ENCODE measurements around the gene CGNL1.

CGNL1 gene

DNA sequence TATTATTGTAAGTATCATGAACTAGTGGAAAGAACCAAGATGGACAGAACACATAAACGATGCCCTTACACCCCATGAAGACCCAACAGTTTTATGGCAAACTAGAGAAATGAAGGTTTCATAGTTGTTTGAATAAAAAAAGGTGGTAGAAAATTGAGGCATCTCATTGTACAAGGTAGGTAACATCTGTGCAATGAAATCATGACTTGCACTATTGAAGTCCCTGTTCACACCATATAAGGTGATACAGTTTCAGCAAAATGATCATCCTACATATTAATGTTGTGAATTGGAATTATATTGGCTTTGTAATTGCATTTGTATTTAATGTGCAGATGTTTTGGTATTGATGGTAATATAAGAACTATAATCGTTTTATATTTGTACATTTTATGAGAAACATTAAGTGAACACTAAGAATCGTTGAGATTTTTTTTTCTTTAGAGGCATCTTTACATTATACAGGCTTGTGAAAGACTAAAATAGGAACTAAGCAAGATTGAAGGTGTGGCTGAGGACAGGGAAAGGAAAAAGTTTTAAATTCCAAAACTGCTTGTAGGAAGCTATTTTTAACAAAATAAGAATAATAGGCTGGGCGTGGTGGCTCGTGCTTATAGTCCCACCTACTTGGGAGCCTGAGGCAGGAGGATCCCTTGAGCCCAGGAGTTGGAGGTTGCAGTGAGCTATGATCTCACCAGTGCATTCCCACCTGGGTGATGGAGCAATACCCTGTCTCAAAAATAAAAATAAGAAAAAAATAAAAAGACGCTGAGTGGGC is 48.5 kb downstream of the CGNL1 start:
- DNase-seq (ENCODE audit: low read depth), result no peak

DNA sequence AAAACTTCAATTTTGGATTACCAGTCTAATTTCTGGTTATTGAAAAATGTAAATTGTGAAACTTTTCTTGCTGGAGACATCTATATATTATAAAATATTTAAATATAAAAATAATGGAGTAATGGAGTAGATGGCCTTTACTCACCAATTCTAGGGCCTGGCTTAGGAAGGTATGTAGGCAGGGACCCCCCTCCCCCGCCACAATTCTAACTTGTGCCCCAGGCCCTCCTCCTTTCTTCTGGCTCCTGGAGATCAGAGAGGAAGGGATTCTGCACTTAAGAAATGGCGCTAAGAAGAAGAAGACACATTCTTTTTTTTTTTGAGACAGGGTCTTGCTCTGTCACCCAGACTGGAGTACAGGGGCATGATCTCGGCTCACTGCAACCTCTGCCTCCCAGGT is 49.5 kb downstream of the CGNL1 start:
- DNase-seq (ENCODE audit: low read depth), result no peak

DNA sequence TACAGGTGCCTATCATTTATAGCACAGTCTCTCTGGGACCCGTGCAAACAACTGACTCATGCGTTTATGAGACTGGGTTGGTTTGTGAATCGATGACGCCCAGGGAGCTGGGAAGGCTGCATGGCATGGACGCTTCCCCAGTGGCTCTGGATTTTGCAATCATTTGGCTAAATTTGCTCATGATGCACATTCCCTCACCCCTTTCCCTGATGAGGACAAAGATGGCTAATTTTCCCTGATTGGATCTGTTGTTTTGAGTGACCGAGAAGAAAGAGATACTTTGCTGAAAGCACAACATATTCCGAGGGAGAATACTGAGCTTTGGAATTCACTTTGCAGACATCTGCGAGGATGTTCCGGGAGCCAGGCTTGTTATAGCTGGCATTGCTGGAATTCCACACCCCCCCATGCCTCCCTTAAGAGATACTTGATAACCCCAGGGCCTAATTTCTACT is 51.1 kb downstream of the CGNL1 start:
- no peak for DNase-seq (ENCODE audit: low read depth)

DNA sequence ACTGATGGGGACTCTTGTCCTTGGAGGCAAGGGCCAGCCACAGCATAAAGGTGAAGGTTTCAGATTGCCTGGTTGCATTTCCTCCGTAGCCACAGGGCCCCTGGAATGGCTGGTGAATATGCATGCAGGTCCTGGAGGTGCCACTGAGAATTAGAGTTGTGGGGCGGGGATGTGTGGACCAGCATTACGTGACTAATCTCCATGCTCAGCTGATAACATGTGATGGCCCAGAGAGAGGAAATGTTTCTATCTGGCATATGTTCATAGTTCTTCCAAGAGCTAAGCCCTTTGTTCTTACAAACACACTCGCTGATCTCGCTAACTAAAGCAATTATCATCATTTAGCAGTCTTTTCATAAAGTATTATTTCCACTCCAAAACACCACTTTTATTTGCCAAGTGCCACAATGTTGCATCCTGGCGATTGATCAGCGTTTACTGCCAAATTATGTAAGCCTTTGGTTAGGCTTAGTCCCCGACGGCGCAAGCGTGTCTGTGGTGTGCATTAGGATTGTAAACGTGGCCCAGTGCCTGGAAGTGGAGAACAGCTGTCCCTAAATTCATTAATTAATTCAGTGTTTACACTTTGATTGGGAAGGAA is 55.9 kb downstream of the CGNL1 start:
- DNase-seq (ENCODE audit: low read depth), result no peak

DNA sequence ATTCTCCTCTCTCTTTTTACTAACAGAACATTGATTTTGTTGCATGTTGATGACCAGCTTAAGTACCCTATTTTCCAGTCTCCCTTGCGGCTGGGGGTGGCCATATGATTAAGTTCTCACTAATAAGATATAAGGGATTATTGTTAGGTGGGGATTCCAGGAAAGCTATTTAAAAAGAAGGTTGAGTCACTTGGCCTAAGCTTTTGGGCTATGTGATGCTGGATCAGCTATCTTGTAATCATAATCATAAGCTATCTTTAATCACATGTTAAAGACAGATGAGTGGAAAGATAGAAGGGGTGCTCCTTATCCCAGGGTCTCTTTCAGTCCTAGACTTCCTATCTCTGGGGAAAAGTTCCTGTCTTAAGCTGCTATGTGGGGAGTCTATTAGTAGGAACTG is 59.9 kb downstream of the CGNL1 start:
- DNase-seq (ENCODE audit: low read depth), result no peak

DNA sequence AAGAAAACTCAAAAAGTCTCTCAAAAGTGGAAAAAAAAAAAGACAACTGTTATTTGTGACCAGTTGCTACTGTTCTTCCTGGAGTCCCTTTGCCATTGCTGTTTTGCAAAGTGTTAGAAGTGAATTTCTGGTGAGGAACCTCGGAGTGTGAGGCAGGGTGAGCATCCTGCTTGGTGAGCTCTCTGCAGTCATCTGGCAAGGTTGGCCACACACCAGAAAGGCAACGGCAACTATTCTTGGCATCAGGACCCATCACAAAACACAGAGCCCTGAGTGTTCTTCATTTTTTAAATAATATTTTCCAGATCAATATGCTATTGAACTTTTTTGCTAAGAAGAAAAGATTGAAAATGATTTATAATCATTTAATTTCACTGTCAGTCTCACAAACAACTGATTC is 60.7 kb downstream of the CGNL1 start:
- no peak for DNase-seq (ENCODE audit: low read depth)

DNA sequence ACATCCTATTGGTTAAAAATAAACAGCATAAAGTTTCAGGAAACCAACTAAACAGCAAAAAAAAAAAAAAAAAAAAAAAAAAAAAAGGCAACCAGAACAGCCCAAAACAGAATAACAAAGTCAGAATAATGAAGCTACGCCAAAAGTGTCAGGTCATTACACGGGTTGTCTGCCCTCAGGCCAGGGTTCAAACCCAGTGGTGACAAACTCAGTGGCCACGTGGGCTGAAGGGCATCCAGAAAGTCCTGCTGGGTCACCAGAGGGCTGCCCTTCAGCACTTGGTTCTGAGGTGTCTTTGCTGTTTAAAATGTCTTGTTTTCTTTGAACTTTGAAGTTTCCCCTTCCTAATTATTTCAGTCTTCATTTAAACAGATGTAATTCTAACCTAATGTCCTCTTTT is 61.3 kb downstream of the CGNL1 start:
- no peak for DNase-seq (ENCODE audit: low read depth)

DNA sequence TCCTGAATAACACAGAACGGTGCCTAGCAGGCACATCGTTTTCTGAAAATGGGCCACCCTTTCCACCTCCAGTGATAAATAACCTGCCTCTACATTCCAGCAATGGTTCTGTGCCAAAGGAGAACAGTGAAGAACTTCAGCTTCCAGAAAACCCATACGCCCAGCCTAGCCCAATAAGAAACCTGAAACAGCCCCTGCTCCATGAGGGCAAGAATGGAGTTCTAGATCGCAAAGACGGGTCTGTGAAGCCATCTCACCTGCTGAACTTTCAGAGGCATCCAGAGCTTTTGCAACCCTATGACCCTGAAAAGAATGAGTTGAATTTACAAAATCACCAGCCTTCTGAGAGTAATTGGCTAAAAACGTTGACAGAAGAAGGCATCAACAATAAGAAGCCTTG is 61.9 kb downstream of the CGNL1 start:
- DNase-seq (ENCODE audit: low read depth), result no peak

DNA sequence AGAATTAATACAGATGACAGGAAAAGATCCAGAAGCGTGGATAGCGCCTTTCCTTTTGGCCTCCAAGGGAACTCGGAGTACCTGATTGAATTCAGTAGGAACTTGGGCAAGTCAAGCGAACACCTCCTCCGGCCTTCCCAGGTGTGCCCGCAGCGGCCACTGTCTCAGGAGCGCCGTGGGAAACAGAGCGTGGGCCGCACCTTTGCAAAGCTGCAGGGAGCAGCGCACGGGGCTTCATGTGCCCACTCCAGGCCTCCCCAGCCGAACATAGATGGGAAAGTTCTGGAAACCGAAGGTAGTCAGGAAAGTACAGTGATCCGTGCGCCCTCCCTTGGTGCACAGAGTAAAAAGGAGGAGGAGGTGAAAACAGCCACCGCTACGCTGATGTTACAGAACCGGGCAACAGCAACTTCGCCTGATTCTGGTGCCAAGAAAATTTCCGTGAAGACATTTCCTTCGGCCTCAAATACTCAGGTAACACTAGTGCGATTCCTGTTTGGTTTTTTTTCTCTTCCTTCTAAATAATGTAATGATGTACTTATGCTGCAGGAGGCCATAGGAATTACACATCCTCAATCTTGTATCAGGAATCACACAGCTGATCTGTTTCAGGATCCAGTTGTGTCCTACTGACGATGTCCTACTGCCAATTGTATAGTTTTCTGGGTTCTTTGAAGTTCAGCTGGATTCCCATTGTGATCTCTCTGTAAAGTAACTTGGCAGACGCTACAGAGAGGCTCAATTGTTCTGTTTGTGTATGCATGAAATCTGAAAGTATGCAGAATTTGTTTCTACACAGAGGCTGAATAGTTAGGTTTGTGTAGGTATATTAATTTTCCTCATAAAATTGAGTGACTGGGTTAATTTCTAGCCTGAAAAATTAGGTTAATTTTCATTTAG is 63.1 kb downstream of the CGNL1 start:
- DNase-seq (ENCODE audit: low read depth), result no peak

DNA sequence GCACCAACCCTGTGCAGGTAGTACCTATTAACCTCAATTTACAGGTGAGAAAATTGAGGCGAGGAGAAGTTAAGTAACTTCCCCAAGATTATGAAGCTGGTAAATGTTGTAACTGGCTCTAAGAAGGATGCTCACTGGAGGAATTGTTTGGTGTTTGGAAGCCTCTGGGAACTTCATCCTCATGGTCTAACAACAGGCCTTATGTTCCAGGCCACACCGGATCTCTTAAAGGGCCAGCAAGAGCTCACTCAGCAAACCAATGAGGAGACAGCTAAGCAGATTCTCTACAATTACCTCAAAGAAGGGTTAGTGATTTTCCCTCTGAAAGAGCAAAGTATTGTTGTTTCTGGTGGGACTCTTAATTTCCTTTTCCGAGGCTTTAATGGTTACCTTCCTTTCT is 63.9 kb downstream of the CGNL1 start:
- no peak for DNase-seq (ENCODE audit: low read depth)

DNA sequence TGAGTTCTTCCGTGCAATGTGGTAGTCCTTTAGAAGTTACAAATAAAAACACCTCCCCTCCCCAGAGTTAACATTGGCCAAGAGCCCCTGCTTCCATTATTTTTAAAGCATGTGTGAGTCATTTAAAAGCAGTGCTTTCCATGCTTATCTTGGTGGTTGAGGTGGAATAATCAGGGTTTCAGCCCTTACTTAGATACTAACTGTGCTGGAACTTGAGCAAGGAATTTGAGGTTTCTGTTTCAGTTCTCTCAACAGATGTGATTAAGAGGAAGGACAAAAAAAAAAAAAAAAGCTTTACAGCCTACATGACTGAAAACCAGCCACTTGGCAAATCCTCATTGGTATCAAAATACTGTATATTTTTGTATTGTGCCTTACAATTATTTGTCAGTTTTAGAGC is 64.5 kb downstream of the CGNL1 start:
- DNase-seq (ENCODE audit: low read depth), result no peak

DNA sequence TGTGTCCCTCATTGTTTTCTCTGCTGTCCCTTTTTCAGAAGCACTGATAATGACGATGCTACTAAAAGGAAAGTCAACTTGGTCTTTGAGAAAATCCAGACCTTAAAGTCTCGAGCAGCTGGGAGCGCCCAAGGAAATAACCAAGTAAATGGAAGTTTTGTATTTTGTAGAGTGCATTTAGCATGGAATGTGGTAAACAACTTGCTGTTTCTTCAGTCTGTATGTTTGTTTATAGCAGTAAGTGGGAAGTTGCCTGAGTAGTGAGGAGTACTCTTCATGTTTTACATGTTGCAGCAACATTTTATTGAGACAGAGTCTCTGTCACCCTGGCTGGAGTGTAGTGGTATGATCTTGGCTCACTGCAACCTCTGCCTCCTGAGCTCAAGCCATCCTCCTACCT is 66.0 kb downstream of the CGNL1 start:
- DNase-seq (ENCODE audit: low read depth), result no peak

DNA sequence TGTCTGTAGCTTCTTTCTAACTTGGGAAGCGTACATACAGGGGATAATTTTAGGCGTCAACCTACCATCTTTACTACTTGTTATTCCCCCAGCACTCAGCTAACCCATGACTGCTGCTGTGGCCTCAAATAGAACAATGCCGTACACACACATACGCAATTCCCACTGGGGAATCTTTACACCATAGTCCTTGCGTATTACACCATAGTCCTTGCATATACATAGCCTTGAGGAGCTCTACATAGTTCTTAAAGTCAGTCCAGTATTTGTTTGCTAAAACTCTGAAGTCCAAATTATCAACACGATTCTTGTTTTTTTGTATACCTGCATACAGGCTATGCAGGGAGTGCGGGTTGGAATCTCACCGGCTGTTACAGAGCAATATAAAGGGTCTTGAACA is 67.2 kb downstream of the CGNL1 start:
- DNase-seq (ENCODE audit: low read depth), result no peak

DNA sequence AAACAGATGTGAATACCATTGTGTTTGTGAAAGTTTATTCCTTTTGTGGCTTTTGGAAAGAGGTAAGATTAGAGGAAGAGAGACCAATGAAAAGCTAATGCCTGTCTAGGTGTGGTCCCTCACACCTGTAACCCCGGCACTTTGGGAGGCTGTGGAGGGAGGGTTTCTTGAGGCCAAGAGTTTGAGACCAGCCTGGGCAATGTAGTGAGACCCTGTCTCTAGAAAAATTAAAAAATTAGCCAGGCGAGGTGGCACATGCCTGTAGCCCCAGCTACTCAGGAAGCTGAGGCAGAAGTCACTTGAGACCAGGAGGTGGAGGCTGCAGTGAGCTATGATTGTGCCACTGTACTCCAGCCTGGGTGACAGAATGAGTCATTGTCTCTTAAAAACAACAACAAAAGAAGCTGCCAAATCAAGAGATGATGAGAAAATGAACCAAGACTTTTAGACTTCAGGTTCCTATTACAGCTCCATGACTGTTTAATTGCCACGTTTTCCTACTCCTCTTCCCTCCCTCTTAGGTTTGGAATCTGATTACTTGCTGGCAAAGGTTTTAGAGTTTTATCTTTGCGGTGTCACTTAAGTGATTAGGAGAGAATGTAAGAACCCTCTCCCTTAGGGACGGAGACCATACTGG is 68.7 kb downstream of the CGNL1 start:
- no peak for DNase-seq (ENCODE audit: low read depth)

DNA sequence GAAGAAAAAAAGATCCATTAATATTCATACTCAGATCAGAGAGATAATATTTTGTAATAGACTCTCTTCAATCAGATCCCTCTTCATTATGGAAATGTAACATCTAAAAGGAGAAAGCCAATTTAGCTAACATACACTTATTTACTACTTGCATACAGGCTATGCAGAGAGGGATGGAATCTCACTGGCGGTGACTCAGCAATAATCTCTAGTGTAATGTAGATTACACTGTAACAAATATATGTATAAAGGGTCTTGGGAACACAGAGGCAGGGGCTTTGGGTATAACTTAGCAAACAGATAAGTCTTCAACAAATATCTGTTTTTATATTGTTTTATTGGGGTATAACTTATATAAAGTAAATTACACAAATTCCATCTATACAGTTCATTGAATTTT is 69.6 kb downstream of the CGNL1 start:
- DNase-seq (ENCODE audit: low read depth), result no peak

DNA sequence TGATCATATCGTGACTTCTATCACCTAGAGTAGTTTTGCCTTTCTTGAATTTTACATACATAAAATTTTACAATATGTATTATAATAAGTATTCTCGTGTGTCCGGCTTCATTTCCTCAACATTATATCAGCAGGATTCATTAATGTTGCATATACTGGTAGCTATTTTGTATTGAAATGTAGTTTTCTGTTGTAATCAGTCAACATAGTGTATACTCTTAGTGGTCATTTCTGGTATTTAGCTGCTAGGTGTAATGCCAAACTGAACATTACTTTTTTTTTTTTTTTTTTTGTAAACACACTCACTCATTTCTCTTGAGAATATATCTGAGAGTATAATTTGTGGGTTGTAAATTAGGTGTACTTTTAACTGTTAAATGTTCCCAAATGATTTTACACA is 70.1 kb downstream of the CGNL1 start:
- no peak for DNase-seq (ENCODE audit: low read depth)

DNA sequence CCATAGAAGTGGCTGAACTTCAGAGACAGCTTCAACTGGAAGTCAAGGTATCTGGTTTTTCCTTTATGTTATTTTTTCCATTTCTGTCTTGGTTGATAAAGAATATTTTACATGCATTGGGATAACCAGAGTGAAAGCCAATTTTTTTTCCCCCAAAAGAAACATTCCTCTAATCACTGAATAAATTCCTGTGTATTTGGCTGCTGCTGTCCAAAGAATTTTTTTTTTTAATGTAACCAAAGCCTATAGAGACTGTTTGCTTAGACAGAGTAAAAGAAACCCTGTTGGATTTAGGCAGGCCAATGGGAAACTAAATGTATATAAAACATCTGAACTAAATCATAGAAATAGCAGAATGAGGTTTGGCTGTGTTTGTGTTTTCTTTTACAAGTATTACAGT is 75.2 kb downstream of the CGNL1 start:
- no peak for DNase-seq (ENCODE audit: low read depth)

DNA sequence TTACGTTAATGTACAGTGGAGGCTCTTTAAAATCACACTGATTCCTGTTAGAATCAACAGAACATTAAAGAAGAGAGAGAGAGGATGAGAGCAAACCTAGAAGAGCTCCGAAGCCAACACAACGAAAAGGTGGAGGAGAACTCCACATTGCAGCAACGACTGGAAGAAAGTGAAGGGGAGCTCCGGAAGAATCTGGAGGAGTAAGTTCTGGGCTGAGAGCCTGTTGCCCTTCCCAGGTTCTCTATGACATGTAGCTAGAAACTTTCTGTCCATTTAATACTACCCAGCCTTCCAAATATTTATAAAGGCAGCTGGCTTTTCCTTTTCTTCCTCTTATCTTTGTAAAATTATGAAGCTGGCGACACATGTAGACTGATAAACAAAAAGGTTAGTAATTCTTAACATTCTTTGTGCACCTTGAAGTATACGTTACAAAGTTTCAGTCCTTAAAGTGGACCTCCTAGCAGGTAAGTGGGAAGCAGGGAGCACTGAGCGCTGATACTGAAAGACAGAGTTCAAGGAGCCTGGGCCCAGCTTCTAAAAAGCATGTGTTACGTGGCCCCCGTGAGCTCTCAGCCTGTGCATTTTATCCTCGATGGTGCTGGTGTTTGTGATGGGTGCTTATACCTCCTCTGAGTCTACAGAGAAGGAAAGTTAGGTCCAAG is 75.9 kb downstream of the CGNL1 start:
- DNase-seq (ENCODE audit: low read depth), result no peak

DNA sequence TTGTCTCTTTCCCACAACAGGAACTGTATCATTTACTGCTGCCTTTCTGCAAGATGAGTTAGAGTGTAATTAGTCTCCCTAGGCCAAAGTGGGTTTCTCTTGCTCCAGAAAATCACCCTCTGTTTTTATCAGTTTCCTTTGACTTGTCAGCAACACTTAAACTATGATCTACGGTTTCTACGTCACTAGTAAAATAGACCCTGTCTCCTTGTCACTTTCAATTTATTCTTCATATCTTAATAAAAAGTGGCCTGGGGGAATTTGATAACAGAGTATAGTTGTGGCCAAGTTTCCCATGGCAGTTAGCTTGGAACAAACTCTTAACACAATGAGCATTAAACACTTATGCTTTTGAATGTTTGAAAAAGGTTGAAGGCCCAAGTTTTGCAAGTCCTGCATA is 79.6 kb downstream of the CGNL1 start:
- DNase-seq (ENCODE audit: low read depth), result no peak

DNA sequence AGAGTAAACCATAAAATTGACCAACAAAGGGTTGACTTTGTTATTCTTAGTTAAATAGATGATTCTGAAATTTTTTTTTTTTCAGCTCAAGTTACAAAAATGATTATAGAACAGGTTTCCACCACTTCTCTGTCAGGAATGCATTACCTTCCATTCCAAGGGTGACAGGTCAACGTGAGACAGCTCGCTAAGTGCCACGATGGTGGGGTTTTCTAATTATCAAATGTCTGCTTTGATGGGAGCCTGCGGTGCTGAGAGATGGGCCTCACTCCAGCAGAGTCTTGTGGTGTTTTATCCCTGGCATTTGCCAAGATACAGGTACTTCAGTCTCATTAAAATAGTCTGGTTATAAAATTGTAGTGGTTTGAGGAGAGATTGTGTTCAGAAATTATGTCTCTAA is 80.3 kb downstream of the CGNL1 start:
- DNase-seq (ENCODE audit: low read depth), result no peak

DNA sequence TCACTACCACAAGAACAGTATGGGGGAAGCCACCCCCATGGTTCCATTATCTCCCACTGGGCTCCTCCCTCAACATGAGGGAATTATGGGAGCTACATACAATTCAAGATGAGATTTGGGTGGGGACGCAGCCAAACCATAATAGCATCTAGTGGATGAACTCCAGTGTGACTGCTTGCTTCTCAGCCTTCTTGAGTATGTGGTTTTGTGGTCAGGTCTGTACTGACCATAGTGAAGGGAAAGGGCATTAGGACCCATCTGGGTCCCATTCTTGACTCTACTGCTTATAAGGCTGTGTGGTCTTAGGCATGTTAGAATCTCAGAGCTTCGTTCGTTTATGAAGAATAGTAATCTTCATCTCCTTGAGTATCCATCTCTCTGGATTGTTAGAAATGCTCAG is 81.4 kb downstream of the CGNL1 start:
- DNase-seq (ENCODE audit: low read depth), result no peak

DNA sequence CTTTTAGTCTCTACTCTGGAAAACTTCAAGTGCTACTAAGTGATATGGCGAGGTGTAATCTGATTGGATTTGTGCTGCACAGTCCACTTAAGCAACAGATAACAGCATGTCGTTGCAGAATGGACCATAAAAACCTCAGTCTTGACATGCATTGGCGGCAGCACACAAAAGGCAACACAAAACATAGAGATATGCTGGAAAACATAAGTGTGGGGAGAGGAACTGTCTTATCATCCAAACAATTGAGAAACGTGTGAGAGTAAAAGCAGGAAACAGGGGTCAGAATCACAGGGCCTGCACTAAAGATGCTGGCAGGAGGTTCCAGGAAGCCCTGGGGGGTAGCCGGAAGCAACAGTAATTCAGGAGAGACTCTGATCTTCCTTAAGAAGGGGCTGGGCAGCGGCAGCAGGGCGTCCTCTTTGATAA is 82.1 kb downstream of the CGNL1 start:
- no peak for DNase-seq (ENCODE audit: low read depth)
